ENCODE measurements around the gene BASP1.

Gene BASP1

DNA sequence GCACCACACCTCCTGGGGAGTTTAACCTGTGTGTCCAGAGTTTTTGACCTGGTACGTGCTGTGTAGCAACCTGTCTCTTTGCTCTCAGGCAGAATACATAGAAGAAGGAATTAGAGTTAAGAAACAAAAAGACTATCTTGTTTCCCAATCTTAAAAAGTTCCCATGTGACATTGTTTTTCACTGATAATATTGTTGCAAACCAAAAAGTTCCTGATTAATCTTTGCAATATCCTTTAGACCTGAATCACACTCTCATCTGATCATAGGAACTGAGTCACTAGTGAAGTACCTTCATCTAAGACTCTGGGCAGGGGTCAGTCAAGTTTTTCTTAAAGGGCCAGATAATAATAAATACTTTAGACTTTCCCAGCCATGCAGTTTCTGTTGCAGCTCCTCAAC, 35.1 kb downstream of the BASP1 start:
- Histone ChIP-seq H3K27ac (ENCODE audit: extremely low read depth, low read depth, low read length) (no peak overlapping the region), H3K4me3 (ENCODE audit: low read depth, low read length) (no peak overlapping the region), H3K36me3 (ENCODE audit: control insufficient read depth in 2 of 2, insufficient read depth in 1 of 2, low read length in 2 of 2) (peaks cover 25 to 42% of the 10 kb centered on the region in 2 experiments), H3K4me1 (ENCODE audit: control insufficient read depth, insufficient read depth, low read length) (peaks cover 10% of the 10 kb centered on the region; the same call in 1 of the 2 replicates), H3K9me3 (ENCODE audit: control insufficient read depth, insufficient read depth, low read depth, low read length) (no peaks in the 10 kb centered on the region)
- TF ChIP-seq ZNF510 (tag by site-specific recombination; IDR thresholded peaks at IDR 0.05; ENCODE audit: insufficient replicate concordance) (no peak), KLF8 (tag by site-specific recombination; IDR thresholded peaks at IDR 0.05) (no peak), ZSCAN16 (tag by site-specific recombination; IDR thresholded peaks at IDR 0.05) (no peak), BCL11A (tag by site-specific recombination; IDR thresholded peaks at IDR 0.05; ENCODE audit: low read depth) (no peak), ZNF211 (tag by site-specific recombination; IDR thresholded peaks at IDR 0.05; ENCODE audit: low read depth) (no peak), ZNF132 (tag by site-specific recombination; IDR thresholded peaks at IDR 0.05; ENCODE audit: borderline replicate concordance) (no peak)
- TF ChIP-seq, protein P1, sequence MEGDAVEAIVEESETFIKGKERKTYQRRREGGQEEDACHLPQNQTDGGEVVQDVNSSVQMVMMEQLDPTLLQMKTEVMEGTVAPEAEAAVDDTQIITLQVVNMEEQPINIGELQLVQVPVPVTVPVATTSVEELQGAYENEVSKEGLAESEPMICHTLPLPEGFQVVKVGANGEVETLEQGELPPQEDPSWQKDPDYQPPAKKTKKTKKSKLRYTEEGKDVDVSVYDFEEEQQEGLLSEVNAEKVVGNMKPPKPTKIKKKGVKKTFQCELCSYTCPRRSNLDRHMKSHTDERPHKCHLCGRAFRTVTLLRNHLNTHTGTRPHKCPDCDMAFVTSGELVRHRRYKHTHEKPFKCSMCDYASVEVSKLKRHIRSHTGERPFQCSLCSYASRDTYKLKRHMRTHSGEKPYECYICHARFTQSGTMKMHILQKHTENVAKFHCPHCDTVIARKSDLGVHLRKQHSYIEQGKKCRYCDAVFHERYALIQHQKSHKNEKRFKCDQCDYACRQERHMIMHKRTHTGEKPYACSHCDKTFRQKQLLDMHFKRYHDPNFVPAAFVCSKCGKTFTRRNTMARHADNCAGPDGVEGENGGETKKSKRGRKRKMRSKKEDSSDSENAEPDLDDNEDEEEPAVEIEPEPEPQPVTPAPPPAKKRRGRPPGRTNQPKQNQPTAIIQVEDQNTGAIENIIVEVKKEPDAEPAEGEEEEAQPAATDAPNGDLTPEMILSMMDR (tag by site-specific recombination; IDR thresholded peaks at IDR 0.05), result no peak
- POLR2A ChIA-PET, result interaction anchor here (1.3 kb wide), 1 partner anchor 15 kb away, joined by 3 read pairs; no protein-coding TSS in a partner anchor
- CTCF ChIA-PET, result no interaction called here

DNA sequence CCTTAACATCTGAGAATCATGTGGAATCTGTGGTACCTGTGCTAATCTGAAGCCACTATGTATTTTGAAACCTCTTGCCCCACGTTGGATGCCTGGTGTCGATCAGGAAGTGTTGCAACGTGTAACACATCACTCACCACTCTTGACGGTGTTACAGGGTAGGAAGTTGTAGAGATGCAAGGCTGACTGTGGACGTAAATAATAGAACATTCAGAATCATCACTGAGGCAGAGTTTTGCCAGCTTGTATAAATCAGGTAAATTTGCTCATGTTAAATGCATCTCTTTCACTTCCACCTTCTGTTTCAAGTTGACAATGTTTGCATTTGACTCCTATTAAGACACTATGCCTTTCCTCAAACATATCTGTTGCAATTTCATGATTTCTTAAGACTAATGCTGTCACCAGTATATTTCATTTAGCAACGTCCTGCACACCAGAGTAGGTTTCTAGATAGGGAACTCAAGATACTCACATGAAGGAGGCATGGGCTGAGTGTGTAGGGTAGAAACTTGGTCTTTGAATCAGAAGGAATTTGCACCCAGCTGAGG, 38.1 kb downstream of the BASP1 start:
- POLR2A ChIA-PET, result no interaction called here
- H3K27ac ChIP-seq (ENCODE audit: extremely low read depth, low read depth, low read length), result no peak overlapping the region
- no peaks in the 10 kb centered on the region; the same call in 1 of the 2 replicates for H3K9me3 ChIP-seq (ENCODE audit: control insufficient read depth, insufficient read depth, low read depth, low read length)
- CTCF ChIA-PET, result no interaction called here
- TF ChIP-seq ZNF473 (tag by site-specific recombination; IDR thresholded peaks at IDR 0.05) (no peak), ZBTB48 (tag by site-specific recombination; IDR thresholded peaks at IDR 0.05) (no peak), ZFP41 (tag by site-specific recombination; IDR thresholded peaks at IDR 0.05; ENCODE audit: borderline replicate concordance) (no peak), HOXA7 (CRISPR knock-in tag; IDR thresholded peaks at IDR 0.05; ENCODE audit: borderline replicate concordance) (no peak), ZNF416 (tag by site-specific recombination; IDR thresholded peaks at IDR 0.05) (no peak), FEZF1 (tag by site-specific recombination; IDR thresholded peaks at IDR 0.05) (no peak), KLF8 (tag by site-specific recombination; IDR thresholded peaks at IDR 0.05) (no peak)
- TF ChIP-seq, protein P2, sequence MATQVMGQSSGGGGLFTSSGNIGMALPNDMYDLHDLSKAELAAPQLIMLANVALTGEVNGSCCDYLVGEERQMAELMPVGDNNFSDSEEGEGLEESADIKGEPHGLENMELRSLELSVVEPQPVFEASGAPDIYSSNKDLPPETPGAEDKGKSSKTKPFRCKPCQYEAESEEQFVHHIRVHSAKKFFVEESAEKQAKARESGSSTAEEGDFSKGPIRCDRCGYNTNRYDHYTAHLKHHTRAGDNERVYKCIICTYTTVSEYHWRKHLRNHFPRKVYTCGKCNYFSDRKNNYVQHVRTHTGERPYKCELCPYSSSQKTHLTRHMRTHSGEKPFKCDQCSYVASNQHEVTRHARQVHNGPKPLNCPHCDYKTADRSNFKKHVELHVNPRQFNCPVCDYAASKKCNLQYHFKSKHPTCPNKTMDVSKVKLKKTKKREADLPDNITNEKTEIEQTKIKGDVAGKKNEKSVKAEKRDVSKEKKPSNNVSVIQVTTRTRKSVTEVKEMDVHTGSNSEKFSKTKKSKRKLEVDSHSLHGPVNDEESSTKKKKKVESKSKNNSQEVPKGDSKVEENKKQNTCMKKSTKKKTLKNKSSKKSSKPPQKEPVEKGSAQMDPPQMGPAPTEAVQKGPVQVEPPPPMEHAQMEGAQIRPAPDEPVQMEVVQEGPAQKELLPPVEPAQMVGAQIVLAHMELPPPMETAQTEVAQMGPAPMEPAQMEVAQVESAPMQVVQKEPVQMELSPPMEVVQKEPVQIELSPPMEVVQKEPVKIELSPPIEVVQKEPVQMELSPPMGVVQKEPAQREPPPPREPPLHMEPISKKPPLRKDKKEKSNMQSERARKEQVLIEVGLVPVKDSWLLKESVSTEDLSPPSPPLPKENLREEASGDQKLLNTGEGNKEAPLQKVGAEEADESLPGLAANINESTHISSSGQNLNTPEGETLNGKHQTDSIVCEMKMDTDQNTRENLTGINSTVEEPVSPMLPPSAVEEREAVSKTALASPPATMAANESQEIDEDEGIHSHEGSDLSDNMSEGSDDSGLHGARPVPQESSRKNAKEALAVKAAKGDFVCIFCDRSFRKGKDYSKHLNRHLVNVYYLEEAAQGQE (tag by site-specific recombination; IDR thresholded peaks at IDR 0.05), result no peak
- H3K4me1 ChIP-seq (ENCODE audit: control insufficient read depth, insufficient read depth, low read length), result peaks cover 13% of the 10 kb centered on the region
- H3K36me3 ChIP-seq (ENCODE audit: control insufficient read depth in 2 of 2, insufficient read depth in 1 of 2, low read length in 2 of 2), result peaks cover 31 to 38% of the 10 kb centered on the region in 2 experiments
- H3K4me3 ChIP-seq (ENCODE audit: low read depth, low read length), result no peak overlapping the region

DNA sequence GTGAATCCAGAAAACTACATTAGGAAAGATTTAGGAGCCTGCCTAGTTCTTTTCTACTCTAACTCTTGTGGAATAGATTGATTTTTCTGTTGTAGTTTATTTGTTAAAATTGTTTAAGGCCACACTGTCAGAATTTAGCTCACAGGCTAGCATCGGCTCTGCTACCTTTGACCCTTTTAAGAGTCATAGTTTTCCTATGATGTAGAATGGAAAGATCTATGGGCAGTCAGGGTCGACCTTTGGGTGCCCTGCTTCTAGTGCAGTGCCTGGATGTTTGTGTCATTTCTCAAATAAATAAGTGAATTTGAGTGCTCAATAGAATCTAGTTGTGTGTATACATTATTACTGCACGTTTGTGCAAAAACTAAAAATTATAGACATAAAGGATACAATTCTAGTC, 38.7 kb downstream of the BASP1 start:
- ChIA-PET POLR2A (no interaction called here), CTCF (no interaction called here)
- H3K9me3 ChIP-seq (ENCODE audit: control insufficient read depth, insufficient read depth, low read depth, low read length), result no peaks in the 10 kb centered on the region; the same call in 1 of the 2 replicates
- H3K36me3 ChIP-seq (ENCODE audit: control insufficient read depth in 2 of 2, insufficient read depth in 1 of 2, low read length in 2 of 2), result peaks cover 25 to 38% of the 10 kb centered on the region in 2 experiments
- no peak overlapping the region for H3K4me3 ChIP-seq (ENCODE audit: low read depth, low read length)
- H3K27ac ChIP-seq (ENCODE audit: extremely low read depth, low read depth, low read length), result no peak overlapping the region
- TF ChIP-seq ZNF132 (tag by site-specific recombination; IDR thresholded peaks at IDR 0.05; ENCODE audit: borderline replicate concordance) (no peak), ZFP69B (tag by site-specific recombination; IDR thresholded peaks at IDR 0.05) (no peak), ZNF571 (tag by site-specific recombination; IDR thresholded peaks at IDR 0.05) (no peak), ZNF768 (tag by site-specific recombination; IDR thresholded peaks at IDR 0.05) (no peak)
- peaks cover 14% of the 10 kb centered on the region for H3K4me1 ChIP-seq (ENCODE audit: control insufficient read depth, insufficient read depth, low read length)

Data from HEK293 (cell line).